Esophagus squamous epithelium (tissue), 4 donors: ENCODE measurements around the gene FZD10.

ENCODE experiments used
- POLR2A ChIP-seq, 4 donors: fragments of 450-650 bp; IDR thresholded peaks; one replicate each; pipeline ENCODE4 v1.6.1; 2017; ENCODE audit warnings: antibody characterized with exemption in 4 of 4, mild to moderate bottlenecking in 4 of 4, moderate library complexity in 3 of 4
- TF ChIP-seq, protein P1 (sequence below), 6 experiments: fragments of 450-650 bp in 4 of 6; fragments of 200-600 bp in 2 of 6; sonication (generic) in 2 of 6; IDR thresholded peaks; one replicate each; pipeline ENCODE4 v1.5.1; 2016 to 2019; ENCODE audit warnings: antibody characterized with exemption in 6 of 6, mild to moderate bottlenecking in 4 of 6, moderate library complexity in 4 of 6

DNA sequence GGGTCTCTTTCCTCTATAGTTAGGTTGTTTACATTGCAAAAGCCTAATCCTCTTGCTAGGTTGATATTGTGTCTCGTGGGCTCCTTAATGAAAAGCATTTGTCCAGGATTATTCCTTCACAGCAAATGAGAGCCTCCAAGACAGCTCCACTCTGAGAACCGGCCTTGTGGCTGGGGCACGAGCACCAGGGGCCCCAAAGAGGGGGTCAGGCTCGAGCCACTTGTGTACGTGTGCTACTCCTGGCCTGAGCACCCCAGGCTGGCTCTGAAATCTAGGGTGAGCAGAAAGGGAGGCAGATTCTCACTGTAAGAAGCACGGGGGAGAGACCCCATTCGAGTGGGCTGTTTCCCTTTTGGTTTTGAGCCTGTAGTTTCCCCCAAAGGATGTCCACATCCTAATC is 45.0 kb upstream of the FZD10 start:
- TF ChIP-seq, protein P1, sequence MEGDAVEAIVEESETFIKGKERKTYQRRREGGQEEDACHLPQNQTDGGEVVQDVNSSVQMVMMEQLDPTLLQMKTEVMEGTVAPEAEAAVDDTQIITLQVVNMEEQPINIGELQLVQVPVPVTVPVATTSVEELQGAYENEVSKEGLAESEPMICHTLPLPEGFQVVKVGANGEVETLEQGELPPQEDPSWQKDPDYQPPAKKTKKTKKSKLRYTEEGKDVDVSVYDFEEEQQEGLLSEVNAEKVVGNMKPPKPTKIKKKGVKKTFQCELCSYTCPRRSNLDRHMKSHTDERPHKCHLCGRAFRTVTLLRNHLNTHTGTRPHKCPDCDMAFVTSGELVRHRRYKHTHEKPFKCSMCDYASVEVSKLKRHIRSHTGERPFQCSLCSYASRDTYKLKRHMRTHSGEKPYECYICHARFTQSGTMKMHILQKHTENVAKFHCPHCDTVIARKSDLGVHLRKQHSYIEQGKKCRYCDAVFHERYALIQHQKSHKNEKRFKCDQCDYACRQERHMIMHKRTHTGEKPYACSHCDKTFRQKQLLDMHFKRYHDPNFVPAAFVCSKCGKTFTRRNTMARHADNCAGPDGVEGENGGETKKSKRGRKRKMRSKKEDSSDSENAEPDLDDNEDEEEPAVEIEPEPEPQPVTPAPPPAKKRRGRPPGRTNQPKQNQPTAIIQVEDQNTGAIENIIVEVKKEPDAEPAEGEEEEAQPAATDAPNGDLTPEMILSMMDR (IDR thresholded peaks at IDR 0.05), result no peak
- TF ChIP-seq POLR2A (IDR thresholded peaks at IDR 0.05), result no peak
